Neural cell (in vitro differentiated cells): ENCODE measurements around the gene CDH4. TPM values are rescaled to one million over a fixed set of nuclear protein-coding genes. Genes with fewer than 3 reads are reported as not detected.

Source experiments
- H2AFZ ChIP-seq: fragments of 200-600, 300-800 bp; sonication (generic), shearing (Covaris generic); 2 replicates; pipeline ENCODE4 v1.6.0; 2014; ENCODE audit warnings: low read depth, mild to moderate bottlenecking, antibody characterized with exemption, low read length, moderate library complexity
- H3F3A ChIP-seq: fragments of 200-600 bp; shearing (Covaris generic); 2 replicates; pipeline ENCODE4 v1.6.1; 2016; ENCODE audit warnings: mild to moderate bottlenecking, moderate library complexity, mixed read lengths, antibody characterized with exemption, low read length; ENCODE audit not compliant: insufficient read depth, poor library complexity, severe bottlenecking
- H3K27ac ChIP-seq: fragments of 200-600, 300-800 bp; sonication (generic), shearing (Covaris generic); 2 replicates; pipeline ENCODE4 v1.5.1; 2014; ENCODE audit warnings: mild to moderate bottlenecking, low read length, moderate library complexity
- H3K27me3 ChIP-seq: fragments of 300-800, 200-600 bp; sonication (generic), shearing (Covaris generic); 2 replicates; pipeline ENCODE4 v1.6.0; 2014; ENCODE audit warnings: mild to moderate bottlenecking, low read depth, low read length, moderate library complexity; ENCODE audit not compliant: insufficient read depth
- H3K36me3 ChIP-seq: fragments of 300-800, 200-600 bp; sonication (generic), shearing (Covaris generic); 2 replicates; pipeline ENCODE4 v1.5.1; 2014; ENCODE audit warnings: mild to moderate bottlenecking, antibody characterized with exemption, low read length, moderate library complexity; ENCODE audit not compliant: insufficient read depth
- H3K4me2 ChIP-seq: fragments of 300-800, 200-600 bp; sonication (generic), shearing (Covaris generic); 2 replicates; pipeline ENCODE4 v1.6.0; 2014; ENCODE audit warnings: mild to moderate bottlenecking, low read length
- H3K4me3 ChIP-seq: fragments of 300-800, 200-600 bp; sonication (generic), shearing (Covaris generic); 2 replicates; pipeline ENCODE4 v1.5.1; 2014; ENCODE audit warnings: mild to moderate bottlenecking, low read length, moderate library complexity
- H3K79me2 ChIP-seq: fragments of 200-600 bp; shearing (Covaris generic); replicated peaks from 2 replicates; pipeline ENCODE4 v1.6.0; 2014; ENCODE audit warnings: mild to moderate bottlenecking, low read length, moderate library complexity; ENCODE audit not compliant: insufficient read depth
- H3K9ac ChIP-seq: fragments of 300-800, 200-600 bp; sonication (generic), shearing (Covaris generic); 2 replicates; pipeline ENCODE4 v1.6.1; 2016; ENCODE audit warnings: mild to moderate bottlenecking, low read length, mixed read lengths
- H3K9me2 ChIP-seq: fragments of 200-600 bp; shearing (Covaris generic); 2 replicates; pipeline ENCODE4 v1.6.1; 2016; ENCODE audit warnings: mild to moderate bottlenecking, low read length, mixed read lengths; ENCODE audit not compliant: insufficient read depth
- H3K9me3 ChIP-seq: fragments of 200-600, 300-800 bp; sonication (generic), shearing (Covaris generic); 2 replicates; pipeline ENCODE4 v1.6.1; 2016; ENCODE audit warnings: mild to moderate bottlenecking, mixed run types, low read length, moderate library complexity, mixed read lengths
- H4K20me1 ChIP-seq: fragments of 200-600 bp; shearing (Covaris generic); 2 replicates; pipeline ENCODE4 v1.6.1; 2016; ENCODE audit warnings: mild to moderate bottlenecking, mixed run types; ENCODE audit not compliant: insufficient read depth
- CTCF ChIP-seq: fragments of 450-650 bp; IDR thresholded peaks from 2 replicates; pipeline ENCODE4 v1.5.1; 2014; ENCODE audit warnings: antibody characterized with exemption, mild to moderate bottlenecking, moderate library complexity; ENCODE audit not compliant: poor library complexity, severe bottlenecking
- EZH2 ChIP-seq: fragments of 200-600, 300-800 bp; shearing (Covaris generic), sonication (generic); IDR thresholded peaks from 2 replicates; pipeline ENCODE4 v1.6.1; 2014; ENCODE audit warnings: antibody characterized with exemption, low read length, borderline replicate concordance, mild to moderate bottlenecking; ENCODE audit not compliant: insufficient read depth, poor library complexity, severe bottlenecking
- MXI1 ChIP-seq: fragments of 450-650 bp; conservative IDR thresholded peaks from 2 replicates; pipeline ENCODE4 v1.6.1; 2014; ENCODE audit warnings: antibody characterized with exemption, mild to moderate bottlenecking; ENCODE audit not compliant: poor library complexity, severe bottlenecking
- POLR2AphosphoS5 ChIP-seq: IDR thresholded peaks from 2 replicates; pipeline ENCODE4 v1.6.1; 2012
- RAD21 ChIP-seq: fragments of 450-650 bp; conservative IDR thresholded peaks from 2 replicates; pipeline ENCODE4 v1.6.1; 2014; ENCODE audit warnings: antibody characterized with exemption, mild to moderate bottlenecking, moderate library complexity
- REST ChIP-seq: IDR thresholded peaks from 2 replicates; pipeline ENCODE4 v1.6.1; 2012; ENCODE audit warnings: borderline replicate concordance
- TAF1 ChIP-seq: IDR thresholded peaks from 2 replicates; pipeline ENCODE4 v1.6.1; 2012; ENCODE audit warnings: low read depth
- polyA plus RNA-seq: library from polyadenylated mRNA; depleted of rRNA; stranded (reverse); fragments of >200 nt; gene quantifications from 2 replicates; pipeline ENCODE4 v1.2.3, GENCODE V29; 2014

Gene CDH4
- polyA plus RNA-seq, 1 donor from 2014 or later = 24.6 TPM

- H3K9ac ChIP-seq = no peak overlapping the region
- no peaks in the 10 kb centered on the region for H3K9me2 ChIP-seq
- H3K9me3 ChIP-seq = no peaks in the 10 kb centered on the region
- no peak overlapping the region for H3K4me3 ChIP-seq
- no peak overlapping the region for H3K4me2 ChIP-seq
- no peak overlapping the region for H3K27ac ChIP-seq
- no peaks in the 10 kb centered on the region for H3K27me3 ChIP-seq
- no peaks in the 10 kb centered on the region for H4K20me1 ChIP-seq
- no peaks in the 10 kb centered on the region for H3K79me2 ChIP-seq
- H2AFZ ChIP-seq = no peak overlapping the region
- no peaks in the 10 kb centered on the region for H3F3A ChIP-seq
- no peak for TF ChIP-seq TAF1
- TF ChIP-seq CTCF = no peak
- TF ChIP-seq REST = no peak
- TF ChIP-seq POLR2AphosphoS5 = no peak
- TF ChIP-seq RAD21 = no peak
- H3K36me3 ChIP-seq = no peaks in the 10 kb centered on the region
Measured at GRCh38 chr20:61345656-61346055, 93.6 kb downstream of the CDH4 start.

- Histone ChIP-seq H3F3A (no peaks in the 10 kb centered on the region), H3K9me3 (no peaks in the 10 kb centered on the region)
- TF ChIP-seq EZH2 (no peak), MXI1 (no peak), REST (no peak), RAD21 (no peak), CTCF (no peak)
Measured at GRCh38 chr20:61346996-61347395, 94.9 kb downstream of the CDH4 start.

More at GRCh38 chr20:61346996-61347395, 94.9 kb downstream of the CDH4 start:
- H3K36me3 ChIP-seq = no peaks in the 10 kb centered on the region
- no peaks in the 10 kb centered on the region for H4K20me1 ChIP-seq
- peak overlapping the region; percentile 2 for H3K4me3 ChIP-seq
- H3K4me2 ChIP-seq = no peak overlapping the region
- H3K27me3 ChIP-seq = no peaks in the 10 kb centered on the region
- no peaks in the 10 kb centered on the region for H3K79me2 ChIP-seq
- H3K27ac ChIP-seq = peak overlapping the region; percentile 60
- H3K9ac ChIP-seq = no peak overlapping the region
- no peaks in the 10 kb centered on the region for H3K9me2 ChIP-seq
- no peak overlapping the region for H2AFZ ChIP-seq
